Epithelial cell of esophagus (primary cell): Measurements from ENCODE around the gene ZNF276.
"Not testable (repeated sequence)": the region's sequence is repeated elsewhere in the genome, so short reads cannot be mapped to it uniquely, and the experiment has no call there.

ENCODE experiments used
- DNase-seq: peaks from one replicate; pipeline ENCODE4 v3.0.0; 2010; ENCODE audit warnings: low read depth
- H3K4me3 ChIP-seq: 2 replicates; pipeline ENCODE4 v1.5.1; 2011; ENCODE audit warnings: mild to moderate bottlenecking, low read length, control low read depth
- TF ChIP-seq, protein P1 (sequence below): IDR thresholded peaks from 2 replicates; pipeline ENCODE4 v1.5.1; 2011; ENCODE audit warnings: low read depth, mild to moderate bottlenecking, low read length, control low read depth, inconsistent platforms; ENCODE audit not compliant: insufficient read depth; ENCODE audit errors: missing control alignments

ZNF276 gene

DNA sequence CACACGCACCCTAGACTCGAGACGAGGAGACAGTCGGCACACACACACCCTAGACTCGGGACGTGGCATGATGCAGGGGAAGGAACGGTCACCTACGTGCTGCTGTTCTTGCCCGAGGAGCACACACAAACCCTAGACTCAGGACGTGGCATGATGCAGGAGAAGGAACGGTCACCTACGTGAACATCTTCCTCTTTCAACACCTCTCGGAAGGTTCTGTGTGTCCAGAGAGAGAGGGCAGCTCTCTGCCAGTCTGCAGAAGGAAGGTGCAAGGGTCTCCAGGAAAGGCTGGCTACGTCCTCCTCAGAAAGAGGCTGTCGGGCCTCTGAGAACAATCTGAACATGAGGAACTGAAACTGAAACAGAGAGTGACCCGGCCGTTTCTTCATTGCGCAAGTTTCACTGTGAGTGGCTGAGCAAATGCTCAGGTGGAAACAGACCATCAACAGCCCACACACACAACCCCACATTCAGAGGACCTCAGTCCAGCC is 43.4 kb downstream of the ZNF276 start:
- DNase-seq = no peak
- no peak overlapping the region for H3K4me3 ChIP-seq
- TF ChIP-seq, protein P1, sequence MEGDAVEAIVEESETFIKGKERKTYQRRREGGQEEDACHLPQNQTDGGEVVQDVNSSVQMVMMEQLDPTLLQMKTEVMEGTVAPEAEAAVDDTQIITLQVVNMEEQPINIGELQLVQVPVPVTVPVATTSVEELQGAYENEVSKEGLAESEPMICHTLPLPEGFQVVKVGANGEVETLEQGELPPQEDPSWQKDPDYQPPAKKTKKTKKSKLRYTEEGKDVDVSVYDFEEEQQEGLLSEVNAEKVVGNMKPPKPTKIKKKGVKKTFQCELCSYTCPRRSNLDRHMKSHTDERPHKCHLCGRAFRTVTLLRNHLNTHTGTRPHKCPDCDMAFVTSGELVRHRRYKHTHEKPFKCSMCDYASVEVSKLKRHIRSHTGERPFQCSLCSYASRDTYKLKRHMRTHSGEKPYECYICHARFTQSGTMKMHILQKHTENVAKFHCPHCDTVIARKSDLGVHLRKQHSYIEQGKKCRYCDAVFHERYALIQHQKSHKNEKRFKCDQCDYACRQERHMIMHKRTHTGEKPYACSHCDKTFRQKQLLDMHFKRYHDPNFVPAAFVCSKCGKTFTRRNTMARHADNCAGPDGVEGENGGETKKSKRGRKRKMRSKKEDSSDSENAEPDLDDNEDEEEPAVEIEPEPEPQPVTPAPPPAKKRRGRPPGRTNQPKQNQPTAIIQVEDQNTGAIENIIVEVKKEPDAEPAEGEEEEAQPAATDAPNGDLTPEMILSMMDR = no peak

DNA sequence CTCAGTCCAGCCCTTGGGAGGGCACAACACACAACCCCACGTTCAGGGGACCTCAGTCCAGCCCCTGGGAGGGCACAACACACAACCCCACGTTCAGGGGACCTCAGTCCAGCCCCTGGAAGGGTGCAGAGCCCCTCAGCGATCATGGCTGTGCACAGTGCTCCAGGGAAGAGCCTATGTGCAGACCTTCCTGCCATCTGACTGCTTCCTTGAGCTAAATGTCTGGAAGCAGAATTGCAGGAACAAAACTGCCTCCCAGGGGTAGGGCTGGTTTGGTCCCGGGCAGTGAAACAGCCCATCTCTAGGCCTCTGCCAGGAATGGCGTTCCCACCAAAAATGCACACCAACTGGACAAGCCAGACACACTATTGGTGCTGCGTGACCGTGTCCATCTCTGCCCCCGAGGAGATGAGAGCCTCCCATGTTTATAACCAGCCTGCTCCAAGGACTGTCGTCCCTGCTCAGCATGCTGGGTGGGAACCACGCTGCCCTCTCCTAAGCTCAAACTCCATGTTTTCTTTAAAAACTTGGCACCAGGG is 44.0 kb downstream of the ZNF276 start:
- TF ChIP-seq, protein P1 = no peak
- no peak overlapping the region for H3K4me3 ChIP-seq

DNA sequence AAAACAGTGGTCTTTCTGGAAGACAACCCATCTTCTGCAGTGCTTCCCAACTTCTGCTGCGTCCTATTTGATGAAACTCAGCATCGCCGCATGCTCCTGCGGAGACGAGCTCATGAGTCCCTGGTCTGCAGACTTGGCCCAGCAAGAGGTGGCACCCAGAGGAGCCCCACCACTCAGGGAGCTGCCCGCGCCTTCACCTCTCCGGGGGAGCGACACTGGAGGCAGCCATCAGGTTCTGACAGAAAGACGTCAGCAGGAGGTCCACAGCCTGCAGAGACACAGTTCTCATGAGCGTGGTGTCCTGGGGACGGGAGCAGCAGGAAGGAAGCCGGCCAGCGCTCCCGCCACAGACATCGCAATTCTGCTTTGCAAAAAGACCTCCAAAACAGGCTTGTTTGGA is 49.0 kb downstream of the ZNF276 start:
- TF ChIP-seq, protein P1 = no peak
- no peak overlapping the region for H3K4me3 ChIP-seq
- no peak for DNase-seq

More for the DNA sequence above, 44.0 kb downstream of the ZNF276 start:
- DNase-seq = no peak

DNA sequence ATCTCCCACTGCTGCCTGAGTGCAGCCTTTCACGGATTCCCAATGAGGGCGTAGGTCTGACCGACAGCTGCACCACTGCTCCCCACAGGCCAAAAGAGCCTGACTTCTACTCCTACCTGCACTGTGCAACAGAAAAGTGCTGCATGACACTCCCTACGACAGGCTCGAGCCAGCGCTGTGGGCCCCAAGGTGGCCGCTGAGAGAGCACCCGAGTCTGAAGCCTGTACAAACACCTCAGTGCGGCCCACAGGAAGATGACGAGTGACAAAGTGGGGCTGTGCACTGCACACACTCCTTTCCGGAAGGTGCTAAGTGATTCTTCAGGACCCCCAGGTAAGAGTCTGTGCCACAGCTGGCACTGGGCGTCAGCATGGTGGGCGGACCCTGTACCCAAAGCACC is 53.9 kb downstream of the ZNF276 start:
- H3K4me3 ChIP-seq = no peak overlapping the region
- TF ChIP-seq, protein P1 = no peak
- DNase-seq = no peak

DNA sequence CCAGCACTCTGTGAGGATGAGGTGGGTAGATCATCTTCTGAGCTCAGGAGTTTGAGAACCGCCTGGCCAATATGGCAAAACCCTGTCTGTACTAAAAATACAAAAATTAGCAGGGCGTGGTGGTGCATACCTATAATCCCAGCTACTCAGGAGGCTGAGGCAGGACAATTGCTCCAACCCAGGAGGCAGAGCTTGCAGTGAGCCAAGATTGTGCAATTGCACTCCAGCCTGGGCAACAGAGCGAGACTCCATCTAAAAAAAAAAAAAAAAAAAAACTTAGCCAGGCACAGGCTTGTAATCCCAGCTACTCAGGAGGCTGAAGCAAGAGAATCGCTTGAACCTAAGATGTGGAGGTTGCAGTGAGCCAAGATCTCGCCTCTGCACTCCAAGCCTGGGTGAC is 56.9 kb downstream of the ZNF276 start:
- DNase-seq, H3K4me3 ChIP-seq: not testable (repeated sequence)

DNA sequence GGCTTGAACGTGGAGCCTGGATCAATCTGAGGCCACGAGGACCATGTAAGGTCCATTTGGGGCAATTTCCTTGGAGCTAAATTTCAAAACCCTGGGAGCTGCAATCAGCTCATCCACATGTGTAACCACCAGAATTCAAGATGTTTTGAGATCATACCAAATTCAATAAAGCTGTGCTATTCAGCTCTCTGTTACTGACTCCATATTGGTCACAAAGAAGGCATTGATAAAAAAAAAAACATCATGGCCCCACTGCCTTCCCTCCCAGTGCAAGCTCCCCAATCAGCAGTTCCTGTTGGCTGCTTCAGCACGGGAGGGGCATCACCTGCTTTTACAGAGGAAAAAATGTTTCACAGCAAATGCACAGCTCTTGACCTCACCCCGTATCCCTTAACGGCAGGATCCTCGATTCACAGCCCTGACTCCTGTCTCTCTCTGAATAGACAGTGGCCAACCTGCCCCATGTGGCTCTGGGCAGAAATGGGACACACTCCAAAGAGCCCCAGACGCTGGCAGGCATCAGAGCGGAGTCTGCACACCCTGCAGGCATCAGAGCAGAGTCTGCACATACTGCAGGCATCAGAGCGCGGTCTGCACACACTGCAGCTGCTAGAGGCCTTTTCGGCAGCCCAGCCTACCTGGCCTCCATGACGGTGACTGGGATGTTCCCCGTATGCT is 58.0 kb downstream of the ZNF276 start:
- DNase-seq = no peak
- no peak overlapping the region for H3K4me3 ChIP-seq
- TF ChIP-seq, protein P1 = no peak

DNA sequence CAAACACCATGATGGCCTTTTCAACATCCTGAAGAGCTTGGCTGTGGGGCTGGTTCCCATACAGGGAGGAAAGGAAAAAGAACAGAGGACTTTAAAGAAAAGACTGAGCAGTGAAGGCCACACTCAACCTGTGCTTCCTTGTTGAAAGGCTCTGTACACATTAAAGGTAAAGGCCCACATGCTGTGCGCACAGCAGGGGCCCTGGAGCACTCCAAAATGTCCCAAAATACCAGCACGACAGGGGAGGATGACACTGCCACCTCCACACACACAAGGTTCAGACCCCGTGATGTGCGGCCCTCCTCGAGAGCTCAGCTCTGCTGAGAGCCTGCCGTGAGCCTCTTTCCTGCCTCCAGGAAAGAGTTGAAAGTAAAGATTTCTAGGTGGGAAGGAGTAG is 58.6 kb downstream of the ZNF276 start:
- DNase-seq = no peak
- no peak overlapping the region for H3K4me3 ChIP-seq
- TF ChIP-seq, protein P1 = no peak
